Ureter (tissue), 1 donor: Measurements from ENCODE around the gene P4HA2. TPM values are rescaled to one million over a fixed set of nuclear protein-coding genes. Genes with fewer than 3 reads are reported as not detected.
A peak's percentile ranks its signal among the peaks of the same experiment; 100 is the strongest.

ENCODE experiments used
- DNase-seq: peaks from one replicate; pipeline ENCODE4 v3.0.0-alpha.2; 2020; ENCODE audit warnings: low spot score
- total RNA-seq: library from RNA; stranded (reverse); gene quantifications from one replicate; pipeline ENCODE4 v1.2.4, GENCODE V29; 2023
- donor health status: DM: yes; HTN: yes; CAD: no.

The P4HA2 gene
- total RNA-seq, 1 donor from 2014 or later, result 39.7 TPM

DNA sequence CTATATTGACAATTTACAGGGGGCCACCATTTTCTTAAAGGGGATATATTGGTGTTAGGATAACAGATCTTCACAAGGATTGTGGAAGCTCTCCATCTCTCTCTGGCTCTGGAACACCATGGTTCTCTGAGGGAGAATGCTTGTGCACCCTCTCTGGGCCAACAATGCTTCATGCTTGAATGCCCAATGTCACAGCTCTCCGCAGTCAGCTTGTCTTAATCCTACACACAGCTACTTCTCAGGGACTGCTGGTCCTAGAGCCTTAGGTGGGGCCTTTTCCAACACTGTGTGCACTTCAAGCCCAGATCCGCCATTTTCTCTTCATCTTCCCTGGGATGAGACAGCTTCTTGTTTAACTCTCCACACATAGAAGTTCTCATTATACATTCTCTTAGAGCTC, 22.9 kb upstream of the P4HA2 start:
- peak; percentile 8 for DNase-seq

DNA sequence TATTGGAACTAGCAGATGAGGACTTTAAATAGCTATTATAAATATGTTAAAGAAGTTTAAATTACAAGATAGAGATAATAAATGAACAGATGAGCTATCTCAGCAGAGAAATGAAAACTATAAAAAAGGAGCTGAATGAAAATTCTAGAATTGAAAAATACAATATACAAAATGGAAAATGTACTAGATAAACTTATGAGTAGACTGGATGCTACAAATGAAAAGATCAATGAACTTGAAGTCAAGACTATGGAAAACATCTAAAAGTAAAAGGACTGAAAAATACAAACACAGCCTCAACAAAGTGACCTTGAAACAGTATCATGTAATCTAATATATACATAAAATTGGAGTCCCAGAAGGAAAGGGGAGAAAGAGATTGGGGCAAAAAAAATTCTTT, 19.2 kb upstream of the P4HA2 start:
- DNase-seq, result no peak

DNA sequence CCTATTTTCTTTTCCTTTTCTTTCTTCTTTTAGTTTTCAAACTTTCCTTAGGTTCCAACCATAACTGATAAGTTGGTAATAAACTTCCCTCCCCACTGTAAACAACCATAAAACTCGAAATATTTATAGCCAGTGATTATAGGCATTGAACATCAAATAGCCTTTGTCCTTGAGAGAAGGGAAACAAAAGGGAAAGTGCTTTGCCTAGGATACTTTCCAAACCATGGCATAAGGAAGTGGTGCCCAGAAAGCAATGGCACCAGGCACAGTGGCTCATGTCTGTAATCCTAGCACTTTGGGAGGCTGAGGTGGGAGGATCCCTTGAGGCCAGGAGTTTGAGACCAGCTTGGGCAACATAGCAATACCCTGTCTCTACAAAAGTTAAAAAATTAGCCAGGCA, 17.9 kb upstream of the P4HA2 start:
- DNase-seq, result no peak

DNA sequence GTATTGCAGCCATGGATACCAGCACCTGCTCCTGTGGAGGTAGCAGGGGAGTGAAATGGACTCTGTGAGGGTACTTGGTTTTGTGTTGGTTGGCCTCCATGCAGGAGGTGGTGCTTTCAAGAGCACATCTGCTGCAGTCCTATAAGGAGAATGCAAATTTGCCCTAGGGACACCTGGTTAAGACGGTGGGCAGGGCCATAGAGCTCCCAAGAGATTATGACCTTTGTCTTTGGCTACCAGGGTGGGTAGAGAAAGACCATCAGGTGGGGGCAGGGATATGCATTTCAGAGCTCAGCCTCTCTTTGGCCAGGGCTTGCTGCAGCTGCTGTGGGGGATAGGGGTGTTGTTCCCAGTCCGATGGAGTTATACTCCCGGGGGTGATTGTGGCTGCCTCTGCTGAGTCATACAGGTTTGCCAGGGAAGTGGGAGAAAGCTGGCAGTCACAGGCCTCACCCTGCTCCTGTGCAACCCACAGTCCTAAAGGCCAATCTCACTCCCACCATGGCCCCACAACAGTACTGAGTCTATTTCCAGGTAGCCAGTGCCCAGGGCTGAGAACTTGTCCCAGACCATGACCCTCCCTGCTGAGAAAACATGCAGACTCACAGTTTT, 15.8 kb upstream of the P4HA2 start:
- DNase-seq, result peak; percentile 14

DNA sequence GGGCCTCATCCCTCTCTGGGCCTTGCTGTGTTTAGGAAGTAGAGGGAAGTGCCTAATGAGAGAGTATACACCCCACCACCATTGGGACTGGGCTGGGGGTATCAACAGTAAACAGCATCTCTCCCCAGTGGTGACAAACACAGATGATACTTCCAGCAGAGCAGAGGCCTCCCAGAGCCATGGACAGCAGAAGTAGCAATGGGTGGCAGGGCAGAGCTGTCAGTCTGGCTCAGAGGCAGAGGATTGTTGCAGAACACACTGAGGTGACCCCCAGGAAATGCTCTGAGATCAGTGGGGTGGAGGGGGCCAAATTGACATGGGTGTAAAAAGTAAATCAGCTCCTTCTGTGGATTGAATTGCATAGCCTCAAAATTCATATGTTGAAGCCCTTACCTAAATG, 12.1 kb upstream of the P4HA2 start:
- DNase-seq, result peak; percentile 23

DNA sequence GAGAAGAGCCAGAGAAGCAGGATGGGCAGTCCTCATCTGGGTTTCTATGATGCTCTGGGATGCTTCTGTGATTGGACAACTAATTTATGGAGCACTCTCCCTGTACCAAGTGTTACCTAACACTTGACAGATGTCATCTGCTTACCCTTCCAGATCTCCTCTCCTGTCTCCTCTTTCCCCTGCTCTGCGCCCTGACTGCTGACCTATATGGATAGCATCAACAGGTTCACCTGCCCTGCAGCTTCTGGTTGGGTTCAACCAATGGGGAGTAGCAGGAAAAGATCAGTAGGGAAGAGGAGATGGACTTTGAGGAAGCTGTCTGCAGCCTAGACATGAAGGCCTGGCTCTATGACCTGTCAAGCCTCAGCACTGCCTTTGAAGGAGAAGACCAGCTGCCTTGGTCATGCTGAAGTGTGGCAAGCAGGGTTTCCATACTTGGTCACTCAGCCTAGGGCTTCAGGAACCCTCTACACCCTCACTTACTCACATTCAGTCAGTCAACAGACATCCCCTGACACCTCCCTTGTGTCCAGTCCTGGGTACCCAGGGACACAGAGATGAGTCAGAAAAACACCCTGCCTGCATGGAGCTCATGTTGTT, 11.3 kb upstream of the P4HA2 start:
- peak; percentile 24 for DNase-seq

DNA sequence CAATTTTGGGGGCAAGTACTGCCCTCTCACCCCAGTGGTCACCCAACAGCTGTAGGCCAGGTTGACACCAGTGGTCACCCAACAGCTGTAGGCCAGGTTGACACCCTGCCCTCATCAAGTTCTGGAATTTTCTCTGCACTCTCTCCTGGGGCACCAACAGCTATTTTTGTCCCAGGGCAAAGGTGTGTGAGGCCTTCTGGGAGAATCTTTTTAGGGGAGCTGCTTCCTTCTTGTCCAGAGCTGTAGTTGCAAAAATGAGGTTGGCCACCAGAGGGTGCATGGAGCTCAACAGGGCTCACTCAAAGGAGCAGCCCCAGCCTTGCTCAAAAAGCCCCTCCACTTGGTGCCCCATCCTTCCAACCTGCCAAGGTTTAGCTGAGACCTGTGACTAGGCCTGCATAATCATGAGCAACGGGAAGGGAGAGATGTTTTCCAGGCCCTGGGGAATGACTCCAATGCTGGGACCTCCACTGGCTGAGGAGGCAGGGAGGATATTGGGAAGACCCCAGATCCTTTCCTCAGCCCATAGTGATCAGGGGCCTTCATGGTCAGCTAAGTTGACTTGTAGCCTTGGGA, 10.6 kb upstream of the P4HA2 start:
- DNase-seq, result peak; percentile 82

DNA sequence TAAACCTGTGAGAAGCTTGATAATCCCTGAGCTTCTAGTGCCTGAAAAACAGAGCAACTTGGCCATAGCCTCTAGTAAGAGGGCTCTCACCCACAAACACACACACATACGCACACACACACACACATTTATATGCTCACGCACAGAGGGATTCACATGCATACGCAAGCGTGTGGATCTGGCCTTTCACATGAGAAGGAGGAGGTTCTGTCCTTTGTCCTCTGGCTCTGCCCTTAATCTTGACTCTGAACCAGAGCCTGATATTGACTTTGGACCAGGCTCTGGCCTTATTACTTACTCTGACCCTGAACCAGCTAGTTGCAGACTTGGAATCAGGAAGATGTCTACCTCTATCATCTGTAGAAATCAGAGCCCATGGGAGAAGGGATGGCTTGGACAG, 10.0 kb upstream of the P4HA2 start:
- no peak for DNase-seq

DNA sequence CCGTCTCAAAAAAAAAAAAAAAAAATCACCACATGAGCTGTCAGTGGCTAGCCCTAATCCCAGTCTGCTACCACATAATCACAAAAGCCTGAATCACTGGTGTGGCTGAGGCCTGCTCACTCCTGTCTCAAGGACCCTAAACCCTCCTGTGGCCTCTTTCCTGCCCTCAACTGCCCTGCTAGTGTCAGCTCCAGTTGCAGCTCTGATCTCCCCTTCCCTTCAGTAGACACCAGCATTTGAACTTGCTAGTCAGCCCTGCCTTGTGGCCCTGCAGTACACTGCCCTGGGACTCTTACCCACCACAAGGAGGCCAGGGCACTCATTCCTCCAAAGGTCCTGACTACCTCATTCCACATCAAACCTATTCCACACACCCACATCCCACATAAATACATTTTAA, 9.5 kb upstream of the P4HA2 start:
- DNase-seq, result no peak

DNA sequence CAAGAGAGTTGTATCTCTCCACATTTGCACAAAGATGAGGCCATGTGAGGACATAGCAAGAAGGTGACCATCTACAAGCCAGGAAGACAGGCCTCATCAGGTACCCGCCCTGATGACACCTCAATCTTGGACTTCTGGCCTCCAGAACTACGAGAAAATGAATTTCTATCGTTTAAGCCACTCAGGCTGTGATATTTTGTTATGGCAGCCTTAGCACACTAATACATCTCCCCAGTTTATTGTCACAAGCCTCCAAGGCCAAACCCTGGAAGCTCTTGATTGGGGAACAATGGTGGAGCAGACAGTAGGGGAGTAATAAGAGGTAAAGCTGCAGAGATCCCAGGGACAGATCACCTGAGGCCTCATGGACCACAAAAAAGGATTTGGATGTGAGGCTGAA, 7.7 kb upstream of the P4HA2 start:
- no peak for DNase-seq

DNA sequence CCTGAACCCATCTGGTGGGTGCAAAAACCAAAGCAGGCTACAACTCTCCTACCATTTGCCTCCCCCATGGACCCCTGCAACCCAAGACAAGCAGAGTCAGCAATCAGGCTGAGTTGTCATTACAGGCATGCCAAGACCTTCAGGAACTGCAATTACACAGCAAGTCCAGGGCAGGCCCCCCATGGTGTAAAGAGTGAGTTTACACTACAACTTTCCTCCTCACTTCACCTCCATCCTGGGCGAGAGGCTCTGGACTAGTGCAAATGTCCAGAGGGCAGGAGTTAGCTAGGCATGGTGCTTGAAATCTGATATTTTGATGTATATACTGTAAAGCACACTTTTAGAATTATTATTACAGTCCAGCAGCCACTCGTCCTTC, 7.0 kb upstream of the P4HA2 start:
- DNase-seq, result no peak

DNA sequence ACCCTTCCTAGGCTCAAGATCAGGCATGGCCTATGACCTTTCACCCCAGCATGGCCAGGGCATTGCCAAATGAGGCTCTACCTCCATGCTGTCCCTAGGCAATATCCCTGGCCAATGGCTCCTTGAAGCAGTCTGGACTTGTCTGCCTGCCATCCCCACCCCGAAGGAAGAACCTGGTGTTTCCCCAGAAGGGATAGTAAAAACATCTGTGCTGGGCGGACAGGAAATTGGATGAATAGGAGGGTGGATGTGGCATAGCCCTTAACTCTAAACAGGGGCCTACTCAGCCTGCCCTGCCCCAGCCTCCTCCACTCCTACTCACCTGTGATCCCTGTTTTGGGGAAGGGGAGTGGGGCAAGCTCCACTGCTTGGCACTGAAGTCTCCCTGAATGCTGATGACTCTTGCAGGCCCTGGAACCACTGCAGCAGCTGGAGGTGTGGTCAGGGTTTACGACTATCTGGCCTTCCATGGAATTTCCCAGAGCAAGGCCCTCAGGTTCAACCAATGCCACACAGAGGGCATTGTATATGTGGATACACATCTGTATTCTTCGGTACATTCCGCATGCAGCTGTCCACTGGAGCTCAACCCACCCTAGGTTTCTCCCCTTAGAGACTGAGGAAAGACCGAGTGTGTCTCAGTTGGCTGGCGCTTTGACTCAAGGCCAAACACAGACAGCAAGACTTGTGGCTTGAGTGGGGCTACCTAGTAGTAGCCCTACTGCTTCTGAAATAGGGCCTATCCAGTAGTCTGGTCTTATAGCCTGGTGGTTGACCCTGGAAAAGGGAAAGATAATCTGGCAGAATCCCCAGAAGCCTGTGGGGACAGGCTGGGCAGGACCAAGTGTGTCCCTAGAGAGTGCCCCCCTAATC, 6.4 kb upstream of the P4HA2 start:
- DNase-seq, result no peak

DNA sequence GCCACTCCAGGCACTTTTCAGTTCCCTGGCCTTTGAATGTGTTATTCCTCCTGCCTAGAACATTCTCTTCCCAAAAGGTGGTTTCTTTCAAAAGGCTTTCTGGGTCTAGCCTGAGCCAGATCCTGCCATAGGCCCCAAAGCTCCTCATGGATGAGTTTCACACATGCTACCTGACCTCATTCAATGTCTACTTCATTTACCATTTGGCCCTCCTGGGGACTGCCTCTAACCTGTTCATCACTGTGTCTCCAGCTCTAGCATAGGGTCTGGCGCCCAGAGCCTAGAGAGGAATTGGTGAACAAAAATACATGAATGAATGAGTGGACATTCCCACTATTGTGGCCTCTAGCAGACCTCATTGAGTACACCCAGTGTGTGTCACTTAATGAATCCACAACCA, 5.4 kb upstream of the P4HA2 start:
- no peak for DNase-seq

DNA sequence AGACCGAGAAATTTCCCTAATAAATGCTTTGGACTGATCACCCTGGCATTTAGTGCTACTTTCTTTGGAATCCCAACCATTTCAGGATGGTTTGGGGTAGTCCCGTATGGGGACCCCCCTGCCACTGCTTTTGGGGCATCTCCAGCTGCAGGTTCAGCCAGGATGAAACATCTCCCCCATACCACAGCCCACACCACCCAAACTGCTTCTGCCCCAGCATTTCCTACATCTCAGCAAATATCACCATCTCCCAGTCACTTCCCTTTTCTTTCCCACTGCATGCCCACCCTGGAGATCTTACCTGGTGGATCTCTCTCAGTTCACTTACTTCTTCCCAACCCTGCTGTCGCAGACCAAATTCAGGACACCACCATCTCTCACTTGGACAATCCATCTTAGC, 4.8 kb upstream of the P4HA2 start:
- DNase-seq, result no peak

DNA sequence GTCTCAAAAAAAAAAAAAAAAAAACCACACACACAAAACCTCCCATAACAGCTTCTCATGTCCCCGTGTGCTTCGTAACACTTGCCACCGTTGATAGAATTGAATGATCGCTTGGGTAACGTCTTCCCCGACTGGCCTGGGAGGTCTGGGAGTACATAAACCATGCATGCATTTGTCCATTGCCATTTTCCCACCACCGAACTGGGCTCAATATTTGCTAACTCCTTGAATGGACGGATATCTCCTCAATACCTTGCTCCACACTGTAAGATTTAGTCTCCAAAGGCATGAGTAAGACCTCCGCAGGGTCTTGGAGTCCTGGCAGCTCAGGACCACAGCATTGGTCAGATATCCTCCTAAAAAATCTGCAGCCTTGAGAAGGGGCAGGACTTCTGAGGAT, 3.2 kb upstream of the P4HA2 start:
- DNase-seq, result no peak

DNA sequence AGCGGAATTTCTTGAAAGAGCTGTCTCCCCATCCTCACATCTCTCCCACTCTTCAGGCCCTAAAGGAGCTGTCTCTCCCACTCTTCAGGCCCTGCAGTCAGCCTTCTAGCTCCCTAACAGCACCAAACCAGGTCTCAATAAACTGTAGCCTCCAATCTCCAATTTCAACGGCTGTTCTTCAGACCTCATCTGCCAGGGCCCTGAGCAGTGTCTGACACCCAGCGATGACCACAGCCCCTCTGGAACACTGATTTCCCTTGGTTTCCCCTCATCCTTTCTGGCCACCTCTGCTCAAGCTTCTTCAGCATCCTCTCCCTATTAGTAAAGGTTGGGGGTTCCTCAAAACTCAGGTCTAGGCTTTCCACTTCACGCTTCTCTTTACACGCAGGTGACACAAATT, 1.6 kb upstream of the P4HA2 start:
- no peak for DNase-seq

DNA sequence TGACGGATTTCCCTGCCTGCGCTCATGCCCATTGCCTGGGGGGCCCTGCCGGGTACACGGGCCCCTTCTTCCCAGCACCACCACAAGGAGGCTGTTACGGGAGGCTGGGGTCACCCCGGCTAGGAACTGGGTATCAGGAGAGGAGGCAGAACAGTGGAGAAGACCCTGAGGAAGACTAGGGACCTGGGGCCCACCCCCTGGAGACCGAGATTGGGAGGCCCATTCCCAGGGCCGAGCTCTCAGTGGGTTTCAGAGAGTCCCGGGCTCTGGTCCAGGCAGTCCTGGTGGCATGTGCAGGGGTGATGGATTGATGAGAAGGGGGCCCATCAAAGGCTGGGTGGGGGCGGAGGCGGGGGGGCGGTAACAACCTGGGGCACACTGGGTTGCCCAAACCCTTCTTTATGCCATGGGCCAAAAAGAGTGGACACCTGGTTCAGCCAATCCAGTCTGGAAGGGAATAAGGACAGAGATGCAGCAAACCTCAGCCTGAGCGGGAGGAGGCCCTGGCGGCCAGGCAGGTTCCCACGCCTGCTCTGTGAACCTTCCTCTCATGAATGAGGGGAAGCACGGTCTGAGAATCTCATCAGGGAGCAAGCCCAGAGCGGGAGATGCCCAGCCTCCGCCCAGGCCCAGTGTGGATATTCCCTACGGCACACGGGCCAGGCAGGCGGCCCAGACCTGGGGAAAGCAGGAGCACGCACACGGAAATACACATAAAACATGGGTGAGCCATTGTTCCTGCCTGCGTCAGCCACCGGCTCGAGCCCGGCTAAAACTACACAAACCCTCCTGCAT, 785 bp upstream of the P4HA2 start:
- no peak for DNase-seq

DNA sequence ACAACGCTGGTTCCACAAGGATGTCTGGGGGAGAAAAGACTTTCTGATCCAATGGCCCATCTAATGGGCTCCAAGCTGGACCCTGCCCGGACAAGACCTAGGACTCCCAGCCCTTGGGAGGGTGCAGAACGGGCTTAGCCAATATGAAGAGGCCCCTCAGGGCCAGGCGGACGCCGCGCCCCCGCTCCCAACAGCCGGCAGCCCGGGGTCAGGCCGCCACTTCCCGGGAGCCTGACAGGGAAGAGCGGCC, 493 bp downstream of the P4HA2 start:
- no peak for DNase-seq

DNA sequence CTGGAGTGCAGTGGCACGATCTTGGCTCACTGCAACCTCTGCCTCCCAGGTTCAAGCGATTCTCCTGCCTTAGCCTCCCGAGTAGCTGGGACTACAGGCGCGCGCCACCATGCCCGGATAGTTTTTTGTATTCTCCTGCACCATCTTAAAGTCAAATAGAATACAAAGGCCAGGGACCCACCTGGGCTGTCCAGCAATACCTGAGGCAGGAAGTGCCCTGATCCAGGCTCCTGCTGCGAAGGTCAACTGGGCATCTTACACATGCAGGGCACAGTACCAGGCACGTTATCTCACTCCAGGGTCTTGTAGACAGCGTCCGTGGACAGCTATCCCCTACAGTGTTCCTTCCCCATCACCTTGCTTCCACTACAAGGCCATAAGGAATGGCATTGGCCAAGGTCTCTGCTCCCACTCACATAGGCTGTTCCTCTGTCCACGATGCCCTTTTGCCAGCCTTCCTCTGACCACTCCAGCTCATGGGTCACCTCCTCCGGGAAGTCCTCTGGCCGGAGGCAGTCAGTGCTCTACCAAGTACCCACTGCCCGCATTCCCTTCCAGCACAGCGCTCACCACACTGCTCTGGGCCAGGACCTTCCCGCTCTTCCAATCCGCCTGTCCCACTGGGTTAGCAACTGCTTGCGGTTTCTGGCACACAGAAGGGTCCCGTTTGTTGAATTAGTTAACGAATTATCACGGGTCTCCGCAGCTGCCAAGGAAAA, 978 bp downstream of the P4HA2 start:
- DNase-seq, result no peak

DNA sequence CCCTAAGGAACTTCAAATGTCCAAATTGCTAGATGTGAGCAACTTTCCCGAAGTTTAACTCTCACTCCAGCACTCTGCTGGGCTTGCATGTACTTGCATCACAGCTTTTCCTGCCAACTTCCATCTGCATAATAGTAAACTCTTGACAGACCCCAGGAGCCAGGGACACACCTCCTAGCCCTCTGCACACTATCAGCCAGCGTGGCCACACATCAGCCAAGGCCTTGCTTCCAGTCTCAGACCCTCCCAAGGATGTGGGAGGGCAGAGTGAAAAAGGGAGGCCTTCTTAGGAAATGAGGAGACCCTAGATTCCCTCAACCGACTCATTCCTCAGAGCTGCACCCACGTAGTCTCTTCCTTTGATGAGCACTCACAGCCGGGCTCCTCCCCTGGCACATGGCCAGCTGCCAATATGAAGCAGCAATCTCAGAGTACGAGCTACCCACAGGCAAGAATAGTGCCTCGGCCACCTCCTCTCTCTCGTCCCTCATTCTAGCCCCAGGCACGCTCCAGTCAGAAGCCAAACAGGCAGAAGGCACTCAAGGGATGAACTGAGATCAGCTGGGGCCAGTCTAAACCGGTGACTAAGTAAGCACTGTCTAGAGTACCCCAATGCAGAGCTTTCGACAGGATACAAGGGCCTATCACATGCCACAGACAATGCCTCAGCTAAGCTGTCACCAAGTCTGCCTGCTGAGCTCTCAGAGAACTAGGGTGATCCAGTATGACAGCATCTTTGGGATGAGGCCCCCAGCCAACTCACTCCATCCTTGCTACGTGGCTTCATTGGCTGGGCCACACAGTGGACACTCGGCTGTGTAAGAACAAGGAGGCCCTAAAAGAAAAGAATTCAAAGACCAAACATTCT, 2.3 kb downstream of the P4HA2 start:
- peak; percentile 60 for DNase-seq

DNA sequence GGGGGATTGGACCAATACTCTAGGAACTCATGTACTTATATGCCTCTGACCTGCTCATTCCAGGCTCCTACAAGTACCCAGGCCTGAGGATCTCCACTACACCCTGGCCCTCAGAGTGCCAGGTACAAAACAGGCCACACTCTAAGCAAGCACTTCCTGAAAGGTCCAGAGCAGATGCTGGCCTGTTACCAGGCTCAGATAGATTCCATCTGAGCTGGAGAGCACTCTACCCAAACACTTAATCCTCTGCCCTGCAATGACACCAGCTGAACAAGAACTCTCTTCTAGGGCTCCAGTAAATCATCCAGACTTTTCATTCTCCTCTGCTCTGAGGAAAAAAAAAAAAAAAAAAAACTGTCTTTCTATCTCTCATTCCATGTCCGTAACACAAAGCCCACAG, 2.9 kb downstream of the P4HA2 start:
- DNase-seq, result no peak
